Calu3 (cell line): Measurements from ENCODE around the gene GSE1. TPM values are rescaled to one million over a fixed set of nuclear protein-coding genes. Genes with fewer than 3 reads are reported as not detected.

Experiments used
- BruUV-seq: library from RNA; stranded (reverse); fragments of 400-500 nt; replicated peaks from 2 replicates; lab custom pipeline; 2021; lab: Mats Ljungman, UMichigan
- CTCF ChIA-PET: fragments of 300-600 bp; sonication (Branson Sonifier 250); formaldehyde crosslinking; loops from one replicate; lab custom pipeline; 2022; ENCODE audit warnings: antibody characterized with exemption; lab: Charles Lee
- DNase-seq: peaks from one replicate; pipeline ENCODE4 v3.0.0; 2022
- H3K27ac Mint-ChIP-seq: one replicate; pipeline ENCODE4 v1.8.0; 2022; ENCODE audit warnings: mixed read lengths; ENCODE audit not compliant: unreplicated experiment
- H3K27me3 Mint-ChIP-seq: one replicate; pipeline ENCODE4 v1.8.0; 2022; ENCODE audit warnings: mixed read lengths; ENCODE audit not compliant: unreplicated experiment
- H3K36me3 Mint-ChIP-seq: one replicate; pipeline ENCODE4 v1.8.0; 2022; ENCODE audit warnings: mild to moderate bottlenecking, moderate library complexity, mixed read lengths; ENCODE audit not compliant: insufficient read depth, unreplicated experiment
- H3K4me1 Mint-ChIP-seq: one replicate; pipeline ENCODE4 v1.8.0; 2022; ENCODE audit warnings: mild to moderate bottlenecking, low read depth, mixed read lengths; ENCODE audit not compliant: unreplicated experiment
- H3K4me3 Mint-ChIP-seq: one replicate; pipeline ENCODE4 v1.8.0; 2022; ENCODE audit warnings: mild to moderate bottlenecking, low read depth, moderate library complexity, mixed read lengths; ENCODE audit not compliant: unreplicated experiment
- H3K9me3 Mint-ChIP-seq: one replicate; pipeline ENCODE4 v1.8.0; 2022; ENCODE audit warnings: low read depth, mixed read lengths; ENCODE audit not compliant: unreplicated experiment
- intact Hi-C: fragments of 100-400 bp; cut with micrococcal nuclease; formaldehyde crosslinking; loops from one replicate; pipeline ENCODE4 v1.10.0; 2022; ENCODE audit not compliant: unreplicated experiment
- total RNA-seq: library from RNA; stranded (reverse); gene quantifications from 2 replicates; pipeline ENCODE4 v1.2.3, GENCODE V29; 2022
- TF ChIP-seq, protein P1 (sequence below): fragments of 200-600 bp; IDR thresholded peaks from one replicate; pipeline ENCODE4 v1.8.0; 2022; ENCODE audit warnings: antibody characterized with exemption; ENCODE audit not compliant: unreplicated experiment

The GSE1 gene
- total RNA-seq, 1 experiment from 2014 or later, result 45.3 TPM

DNA sequence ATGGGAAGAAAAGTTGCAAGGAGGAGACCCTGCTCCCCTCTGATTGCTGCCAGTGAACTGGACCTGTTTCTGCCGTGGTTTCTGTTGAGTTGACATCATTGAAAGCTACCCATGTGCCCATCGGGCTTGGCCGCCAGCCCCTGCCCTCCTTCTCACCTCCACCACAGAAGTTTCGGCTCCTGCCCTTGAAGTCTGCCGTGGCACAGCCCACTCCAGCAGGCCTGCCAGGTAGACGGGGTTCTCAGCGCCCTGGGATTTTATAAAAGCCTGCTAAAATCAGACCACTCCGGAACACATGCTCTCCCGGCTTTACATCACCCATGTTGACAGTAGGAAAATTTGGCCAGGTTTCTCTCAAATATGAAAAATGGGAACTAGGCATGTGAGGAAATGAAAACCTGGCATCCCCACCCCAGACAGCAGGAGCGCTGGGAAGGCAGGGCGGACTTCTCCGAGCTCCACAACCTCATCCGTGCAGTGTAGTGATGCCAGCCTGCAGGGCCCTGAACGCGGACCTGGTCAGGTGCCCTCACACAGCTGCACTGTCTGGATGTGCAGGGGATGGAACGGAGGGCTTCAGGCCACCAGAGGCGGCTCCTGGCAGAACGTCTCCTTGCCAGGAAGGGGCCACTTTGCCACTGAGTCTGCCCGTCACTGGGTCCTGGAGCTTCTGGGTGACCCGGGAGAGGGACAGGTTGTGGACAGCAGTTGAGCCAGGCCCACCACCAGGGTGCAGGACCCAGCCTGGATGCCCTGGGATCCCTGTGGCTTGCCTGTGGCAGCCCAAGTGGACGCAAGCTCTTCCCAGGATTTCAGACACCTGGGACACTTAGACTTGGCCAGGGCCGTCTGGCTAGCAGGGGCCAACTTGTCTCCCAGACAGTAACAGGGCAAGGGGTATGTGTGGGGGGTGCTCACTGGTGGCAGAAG is 6.9 kb upstream of the GSE1 start:
- Mint-ChIP-seq H3K4me1 (no peaks in the 10 kb centered on the region), H3K36me3 (peaks cover 12% of the 10 kb centered on the region), H3K4me3 (no peak overlapping the region), H3K9me3 (no peaks in the 10 kb centered on the region), H3K27ac (no peak overlapping the region), H3K27me3 (peaks cover 78% of the 10 kb centered on the region)
- TF ChIP-seq, protein P1, sequence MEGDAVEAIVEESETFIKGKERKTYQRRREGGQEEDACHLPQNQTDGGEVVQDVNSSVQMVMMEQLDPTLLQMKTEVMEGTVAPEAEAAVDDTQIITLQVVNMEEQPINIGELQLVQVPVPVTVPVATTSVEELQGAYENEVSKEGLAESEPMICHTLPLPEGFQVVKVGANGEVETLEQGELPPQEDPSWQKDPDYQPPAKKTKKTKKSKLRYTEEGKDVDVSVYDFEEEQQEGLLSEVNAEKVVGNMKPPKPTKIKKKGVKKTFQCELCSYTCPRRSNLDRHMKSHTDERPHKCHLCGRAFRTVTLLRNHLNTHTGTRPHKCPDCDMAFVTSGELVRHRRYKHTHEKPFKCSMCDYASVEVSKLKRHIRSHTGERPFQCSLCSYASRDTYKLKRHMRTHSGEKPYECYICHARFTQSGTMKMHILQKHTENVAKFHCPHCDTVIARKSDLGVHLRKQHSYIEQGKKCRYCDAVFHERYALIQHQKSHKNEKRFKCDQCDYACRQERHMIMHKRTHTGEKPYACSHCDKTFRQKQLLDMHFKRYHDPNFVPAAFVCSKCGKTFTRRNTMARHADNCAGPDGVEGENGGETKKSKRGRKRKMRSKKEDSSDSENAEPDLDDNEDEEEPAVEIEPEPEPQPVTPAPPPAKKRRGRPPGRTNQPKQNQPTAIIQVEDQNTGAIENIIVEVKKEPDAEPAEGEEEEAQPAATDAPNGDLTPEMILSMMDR, result no peak
- CTCF ChIA-PET, result interaction anchor here (0.6 to 1.2 kb wide), 2 partner anchors 10 to 50 kb away, joined by 3 to 4 read pairs; no protein-coding TSS in a partner anchor
- intact Hi-C loops, result no loop called here
- DNase-seq, result no peak
- BruUV-seq, result no TSS peak

DNA sequence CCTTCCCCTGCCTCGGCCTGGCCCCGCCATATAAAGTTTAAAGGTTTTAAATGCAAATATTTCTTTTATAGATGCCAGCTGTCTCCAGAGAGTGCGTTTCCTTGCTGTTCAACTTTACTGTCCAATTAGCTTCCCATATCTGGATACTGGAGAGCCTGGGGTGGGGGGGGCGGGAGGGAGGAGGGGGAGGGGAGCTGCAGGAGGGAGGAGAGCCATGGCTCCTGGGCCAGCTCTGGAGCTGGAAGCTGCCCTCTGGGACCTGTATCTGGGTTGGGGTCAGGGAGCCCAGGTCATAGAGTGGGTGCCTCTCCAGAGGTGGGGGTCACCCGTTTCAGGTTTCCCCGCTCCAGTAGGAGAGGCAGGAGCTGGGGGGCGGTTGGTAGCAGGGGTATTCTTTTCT is 6.2 kb upstream of the GSE1 start:
- CTCF ChIA-PET, result interaction anchor here (0.6 to 1.2 kb wide), 2 partner anchors 9 to 50 kb away, joined by 3 to 4 read pairs; no protein-coding TSS in a partner anchor
- no TSS peak for BruUV-seq
- peaks cover 13% of the 10 kb centered on the region for H3K36me3 Mint-ChIP-seq
- no peaks in the 10 kb centered on the region for H3K9me3 Mint-ChIP-seq
- no peak overlapping the region for H3K27ac Mint-ChIP-seq
- no peak for DNase-seq
- intact Hi-C loops, result no loop called here
- no peak overlapping the region for H3K4me3 Mint-ChIP-seq
- TF ChIP-seq, protein P1, result no peak
- H3K4me1 Mint-ChIP-seq, result no peaks in the 10 kb centered on the region
- peaks cover 71% of the 10 kb centered on the region for H3K27me3 Mint-ChIP-seq

DNA sequence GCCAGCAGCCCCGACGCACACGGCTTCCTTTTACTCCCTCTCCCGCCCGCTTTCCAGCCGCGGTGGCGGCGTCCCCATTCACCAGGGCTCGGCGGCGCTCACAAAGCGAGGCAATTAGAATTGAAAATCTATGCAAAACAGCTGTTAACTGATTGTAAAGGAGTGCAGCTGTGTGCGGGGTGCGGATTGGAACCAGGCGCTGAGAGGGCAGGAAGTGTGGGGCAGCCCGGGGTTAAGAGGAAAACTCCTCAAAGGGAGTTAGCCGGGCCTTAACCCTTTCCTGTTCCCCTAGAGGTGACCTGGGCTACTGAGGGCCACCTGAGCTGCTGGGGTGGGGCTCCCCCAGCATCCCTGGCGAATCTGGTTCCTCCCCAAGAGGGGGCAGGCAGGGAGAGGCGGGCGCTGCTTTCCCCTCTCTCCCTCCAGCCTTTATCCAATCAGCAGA is 5.8 kb upstream of the GSE1 start:
- DNase-seq, result no peak
- TF ChIP-seq, protein P1, result no peak
- no peak overlapping the region for H3K27ac Mint-ChIP-seq
- no peaks in the 10 kb centered on the region for H3K9me3 Mint-ChIP-seq
- no peak overlapping the region for H3K4me3 Mint-ChIP-seq
- no TSS peak for BruUV-seq
- intact Hi-C loops, result no loop called here
- H3K4me1 Mint-ChIP-seq, result no peaks in the 10 kb centered on the region
- peaks cover 15% of the 10 kb centered on the region for H3K36me3 Mint-ChIP-seq
- H3K27me3 Mint-ChIP-seq, result peaks cover 66% of the 10 kb centered on the region
- CTCF ChIA-PET, result no interaction called here

GRCh38 chr16:85607796-85608514 is 5.2 kb upstream of the GSE1 start:
- DNase-seq, result no peak
- Mint-ChIP-seq H3K27me3 (peaks cover 60% of the 10 kb centered on the region), H3K4me3 (no peak overlapping the region), H3K27ac (no peak overlapping the region), H3K36me3 (peaks cover 21% of the 10 kb centered on the region), H3K9me3 (no peaks in the 10 kb centered on the region), H3K4me1 (no peaks in the 10 kb centered on the region)
- BruUV-seq, result no TSS peak
- CTCF ChIA-PET, result interaction anchor here (0.6 kb wide), 1 partner anchor 44 kb away, joined by 5 read pairs; no protein-coding TSS in a partner anchor
- TF ChIP-seq, protein P1, result no peak
- intact Hi-C loops, result no loop called here
